ENCODE data around the gene TEX22.

Gene TEX22

DNA sequence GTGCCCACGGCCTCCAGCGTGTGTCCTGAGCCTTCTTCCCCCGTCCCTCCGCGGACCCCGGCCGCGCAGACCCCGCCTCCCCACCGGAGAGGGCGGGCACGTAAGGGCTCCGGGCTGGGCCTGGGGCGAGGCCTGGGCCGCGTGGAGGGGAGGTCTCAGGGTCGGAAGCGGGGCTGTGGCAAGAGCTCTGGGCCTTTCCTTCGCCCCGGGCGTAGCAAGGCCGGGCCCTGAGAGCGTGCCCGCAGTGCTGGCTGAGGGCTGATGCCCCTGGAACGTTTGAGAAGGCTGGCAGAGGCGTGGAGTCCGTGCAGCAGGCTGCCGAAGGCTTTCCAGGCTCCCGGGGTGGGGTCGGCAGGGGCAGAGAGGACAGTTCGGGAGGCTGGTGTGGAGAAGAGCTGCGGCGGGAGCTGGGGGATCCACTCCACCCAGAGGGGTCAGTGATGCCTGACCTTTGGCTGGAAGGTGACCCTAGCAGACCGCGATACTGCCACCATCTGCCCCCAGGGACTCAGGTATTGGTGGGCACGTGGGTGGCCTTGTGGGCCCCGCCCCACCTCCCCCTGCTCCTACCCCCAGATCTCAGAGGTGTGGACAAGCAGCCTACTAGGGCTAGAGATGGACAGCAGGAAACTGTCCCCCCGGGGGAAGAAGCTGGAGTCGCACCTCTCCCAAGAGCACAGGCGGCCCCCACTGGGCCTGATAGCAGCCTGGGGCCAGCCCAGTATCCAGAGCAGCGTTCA lies 558 bp downstream of the TEX22 start:
- in situ Hi-C loops (cut with MboI; ENCODE audit: low sequenced_read_pairs): no loop called here

DNA sequence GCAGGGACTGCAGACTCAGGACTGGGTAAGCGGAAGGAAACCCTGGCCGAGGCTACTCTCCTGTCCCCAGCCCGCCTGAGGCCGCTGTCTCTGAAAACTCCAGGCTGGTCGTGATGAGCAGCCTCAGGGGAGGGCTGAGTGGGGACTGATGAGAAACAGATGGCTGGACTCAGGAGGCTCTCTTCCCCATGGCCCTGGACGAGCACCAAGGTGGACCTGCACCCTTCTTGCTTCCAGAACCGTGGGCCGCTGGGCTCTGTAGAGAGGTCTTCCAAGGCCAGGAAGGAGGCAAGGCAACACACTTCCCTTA lies 1.1 kb downstream of the TEX22 start:
- in situ Hi-C loops (cut with MboI; ENCODE audit: low sequenced_read_pairs): no loop called here

DNA sequence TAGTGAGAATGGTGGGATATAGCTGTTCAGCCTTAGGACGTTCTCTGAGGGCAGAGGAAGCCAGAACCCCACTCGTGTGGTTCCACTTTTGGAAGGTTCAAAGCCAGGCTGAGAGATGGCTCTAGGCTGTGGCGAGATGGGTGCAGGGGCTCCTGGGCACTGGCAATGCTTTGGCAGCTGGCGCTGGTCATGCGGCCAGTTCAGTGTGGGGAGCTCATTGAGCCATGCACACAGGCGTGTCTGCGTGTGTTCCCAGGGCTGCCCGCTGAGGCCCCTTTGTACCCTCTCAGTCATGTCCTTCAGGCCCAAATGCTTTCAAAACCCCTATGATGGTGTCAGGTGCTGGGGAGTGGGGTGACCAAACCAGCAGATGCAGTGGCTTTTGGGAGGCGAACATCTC lies 1.7 kb downstream of the TEX22 start:
- in situ Hi-C loops (cut with MboI; ENCODE audit: low sequenced_read_pairs): no loop called here

DNA sequence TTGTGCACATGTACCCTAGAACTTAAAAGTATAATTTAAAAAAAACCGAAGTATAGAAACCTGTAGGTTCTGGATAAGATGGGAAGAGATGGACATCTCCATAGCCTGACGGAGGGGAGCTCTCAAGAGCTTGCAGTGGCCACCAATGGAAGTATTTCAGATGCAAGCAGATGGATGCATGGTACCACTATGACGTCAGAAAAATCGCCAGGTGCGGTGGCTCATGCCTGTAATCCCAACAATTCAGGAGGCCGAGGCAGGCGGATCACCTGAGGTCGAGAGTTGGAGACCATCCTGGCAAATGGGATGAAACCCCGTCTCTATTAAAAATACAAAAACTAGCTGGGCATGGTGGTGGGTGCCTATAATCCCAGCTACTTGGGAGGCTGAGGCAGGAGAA lies 3.4 kb downstream of the TEX22 start:
- in situ Hi-C loops (cut with MboI; ENCODE audit: low sequenced_read_pairs): no loop called here

DNA sequence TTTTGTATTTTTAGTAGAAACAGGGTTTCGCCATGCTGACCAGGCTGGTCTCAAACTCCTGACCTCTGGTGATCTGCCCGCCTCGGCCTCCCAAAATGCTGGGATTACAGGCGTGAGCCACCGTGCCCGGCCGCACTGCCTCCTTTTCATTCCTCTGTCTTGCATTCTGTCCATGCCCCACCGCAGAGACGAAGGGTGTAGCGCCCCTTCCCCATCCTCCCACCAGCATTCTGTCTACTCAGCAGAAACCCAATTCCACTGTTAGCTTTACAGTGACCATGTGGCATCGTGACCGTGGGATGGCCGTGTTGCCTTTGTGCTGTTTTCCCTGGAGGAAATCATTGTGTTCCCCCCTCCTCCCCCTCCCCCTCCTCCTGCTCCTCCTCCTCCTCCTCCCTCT lies 10.3 kb downstream of the TEX22 start:
- in situ Hi-C loops (cut with MboI; ENCODE audit: low sequenced_read_pairs): no loop called here

DNA sequence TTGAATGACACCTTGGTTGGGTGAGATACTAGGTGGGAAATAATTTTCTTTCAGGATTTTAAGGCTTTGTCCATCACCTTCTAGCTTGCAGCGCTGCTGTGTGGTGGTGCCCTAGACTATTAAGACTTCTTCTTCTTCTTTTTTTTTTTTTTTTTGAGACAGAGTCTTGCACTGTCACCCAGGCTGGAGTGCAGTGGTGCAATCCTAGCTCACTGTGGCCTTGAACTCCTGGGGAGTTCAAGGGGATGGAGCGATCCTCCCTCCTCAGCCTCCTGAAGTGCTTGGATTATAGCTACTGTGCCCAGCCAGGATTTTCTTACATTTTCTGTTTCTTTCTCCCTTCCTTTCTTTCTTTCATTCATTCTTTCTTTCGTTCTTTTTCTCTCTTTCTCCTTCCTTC lies 11.0 kb downstream of the TEX22 start:
- in situ Hi-C loops (cut with MboI; ENCODE audit: low sequenced_read_pairs): no loop called here

DNA sequence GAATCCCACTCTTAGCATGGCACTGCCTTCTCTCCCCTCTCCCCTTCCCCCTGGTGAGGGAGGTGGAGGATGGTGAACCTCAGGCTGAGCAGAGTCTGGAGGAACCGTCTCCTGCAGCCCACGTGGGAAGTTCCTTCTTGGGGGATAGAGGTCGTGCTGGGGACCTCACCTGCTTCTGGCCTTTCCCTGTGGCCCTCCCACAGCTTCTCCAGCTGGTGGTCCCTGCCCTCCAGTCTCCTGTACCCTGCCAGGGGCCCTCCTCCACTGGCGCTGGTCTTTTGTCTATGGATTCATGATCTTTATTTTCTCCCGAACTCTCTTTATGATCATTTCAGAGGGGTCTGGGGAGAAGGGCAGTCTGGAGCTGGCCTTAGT lies 12.3 kb downstream of the TEX22 start:
- in situ Hi-C loops (cut with MboI; ENCODE audit: low sequenced_read_pairs): no loop called here

DNA sequence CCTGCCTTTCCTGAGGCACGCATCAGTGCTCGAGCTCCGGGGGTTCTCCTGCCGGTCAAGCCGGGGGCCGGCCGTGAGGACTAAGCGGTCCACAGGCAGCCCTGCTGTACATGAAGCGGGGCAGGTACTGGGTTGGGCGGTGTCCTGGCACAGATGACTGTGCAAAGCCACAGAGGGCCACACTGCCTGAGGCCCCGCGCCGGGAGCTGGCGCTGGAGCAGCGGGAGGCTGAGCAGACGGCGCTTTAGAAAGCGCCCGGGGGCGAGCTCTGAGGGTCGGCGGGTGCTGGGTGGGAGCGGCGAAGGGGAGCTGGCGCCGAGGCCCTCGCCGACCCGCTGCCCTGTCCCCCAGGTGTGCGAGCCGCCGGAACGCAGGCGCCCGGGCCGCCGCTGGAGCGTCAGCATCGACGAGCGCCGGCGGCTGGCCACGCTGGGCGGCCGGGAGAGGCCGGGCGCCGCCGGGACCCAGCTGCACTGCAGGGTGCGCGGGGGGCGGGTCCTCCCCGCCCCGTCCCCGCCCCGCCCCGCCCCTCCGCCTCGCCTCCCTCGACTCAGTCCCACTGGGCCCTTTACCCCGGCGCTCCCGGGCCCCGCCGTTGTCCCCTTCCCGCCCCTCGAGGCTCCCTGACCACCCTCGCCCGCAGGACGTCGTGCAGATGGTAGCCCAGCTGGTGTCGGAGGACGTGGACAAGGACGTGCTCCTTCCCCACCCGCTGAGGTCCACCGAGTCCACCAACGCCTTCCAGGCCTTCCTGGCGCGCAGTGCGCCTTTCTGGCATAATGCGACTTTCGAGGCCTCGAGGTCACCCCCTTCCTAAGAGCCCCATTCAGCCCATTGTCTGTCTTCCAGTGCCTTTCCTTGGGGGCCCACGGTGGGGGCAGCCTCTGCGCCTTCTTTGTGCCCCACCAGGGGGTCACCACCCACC lies 12.9 kb downstream of the TEX22 start:
- in situ Hi-C loops (cut with MboI; ENCODE audit: low sequenced_read_pairs): no loop called here

DNA sequence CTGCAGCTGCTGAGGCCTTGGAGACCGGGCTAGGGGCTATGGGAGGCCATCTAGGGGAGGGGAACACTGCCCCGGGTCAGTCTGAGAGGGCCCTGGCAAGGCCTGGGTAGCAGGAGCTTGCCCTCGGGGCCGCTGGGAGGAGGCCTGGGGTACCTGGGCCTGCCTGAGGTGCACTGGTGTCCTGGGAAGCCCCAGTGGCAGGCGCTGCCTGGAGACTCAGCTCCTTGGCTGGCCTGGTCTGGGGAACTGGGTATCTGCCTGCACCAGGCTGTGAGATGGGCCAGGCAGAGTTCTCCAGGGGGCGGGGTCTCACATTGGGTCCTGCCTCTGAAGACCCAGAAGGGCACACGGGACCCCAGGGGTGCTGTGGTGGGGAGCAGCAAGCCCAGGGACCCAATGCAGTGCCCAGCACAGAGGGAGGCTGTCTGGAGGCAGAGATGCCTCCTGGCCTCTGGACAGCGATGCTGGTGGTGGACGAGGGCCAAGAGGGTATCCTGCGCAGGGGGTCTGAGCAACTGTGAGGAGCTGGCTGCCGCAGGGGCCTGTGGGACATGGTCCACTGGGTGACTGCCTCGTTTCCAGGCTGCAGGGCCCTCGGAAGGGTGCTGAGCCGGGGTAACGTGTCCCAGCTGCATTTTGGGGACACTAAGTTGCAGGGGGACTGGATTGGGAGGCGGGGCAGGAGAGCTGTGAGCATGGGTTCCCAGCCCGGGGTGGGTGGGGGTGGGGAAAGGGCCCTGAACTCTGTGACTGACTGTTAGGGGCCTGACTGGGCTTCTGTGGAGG lies 13.8 kb downstream of the TEX22 start:
- in situ Hi-C loops (cut with MboI; ENCODE audit: low sequenced_read_pairs): no loop called here

DNA sequence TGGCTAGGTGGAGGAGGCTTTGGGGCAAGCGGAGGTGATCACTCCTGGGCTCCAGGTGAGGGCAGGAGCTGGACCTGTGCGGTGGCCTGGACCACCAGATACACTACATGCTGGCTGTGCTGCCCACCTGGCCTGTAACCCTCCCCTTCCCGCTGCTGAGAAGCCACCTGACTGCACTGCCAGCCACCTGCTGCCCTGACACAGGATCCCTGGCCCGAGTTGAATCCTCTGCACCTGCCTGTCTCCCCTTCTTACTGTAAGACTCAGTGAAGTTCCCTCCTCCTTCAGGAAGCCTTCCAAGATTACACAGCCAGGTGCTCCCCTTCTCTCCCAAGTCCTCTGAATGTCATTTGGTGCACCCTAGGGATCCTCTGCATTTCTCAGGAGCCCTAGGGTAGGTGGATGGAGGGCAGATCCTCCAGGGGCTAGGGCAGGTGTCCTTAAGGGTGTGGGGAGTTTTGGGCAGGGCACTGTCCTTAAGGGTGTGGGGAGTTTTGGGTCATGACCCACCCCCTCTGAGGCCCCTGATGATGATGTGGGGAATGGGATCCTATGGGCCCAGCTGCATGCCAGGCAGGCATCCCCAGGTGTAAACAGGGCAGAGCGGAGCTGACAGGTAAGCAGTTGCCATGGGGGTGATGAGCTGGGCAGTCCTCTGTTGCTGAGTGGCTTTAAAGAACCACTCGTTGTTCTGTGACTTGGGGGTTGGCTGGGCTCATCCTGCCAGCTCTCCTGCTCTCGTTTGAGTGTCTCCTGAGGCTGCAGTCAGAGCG lies 14.6 kb downstream of the TEX22 start:
- in situ Hi-C loops (cut with MboI; ENCODE audit: low sequenced_read_pairs): no loop called here

DNA sequence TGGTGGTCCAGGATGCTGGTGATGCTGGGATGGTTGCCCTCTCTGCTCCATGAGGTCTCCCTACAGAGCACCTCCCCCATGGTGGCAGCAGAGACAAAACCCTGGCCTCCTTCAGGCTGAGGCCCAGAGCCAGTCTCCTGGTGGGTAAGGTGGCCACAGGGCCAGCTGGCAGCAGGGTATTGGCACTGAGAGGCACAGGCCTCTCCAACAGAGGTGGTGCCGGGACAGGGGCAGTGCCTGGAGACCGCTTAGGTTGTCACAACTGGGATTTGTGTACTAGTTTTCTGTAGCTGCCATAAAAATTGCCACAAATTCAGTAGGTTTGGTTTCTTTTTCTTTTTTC lies 15.2 kb downstream of the TEX22 start:
- in situ Hi-C loops (cut with MboI; ENCODE audit: low sequenced_read_pairs): no loop called here

DNA sequence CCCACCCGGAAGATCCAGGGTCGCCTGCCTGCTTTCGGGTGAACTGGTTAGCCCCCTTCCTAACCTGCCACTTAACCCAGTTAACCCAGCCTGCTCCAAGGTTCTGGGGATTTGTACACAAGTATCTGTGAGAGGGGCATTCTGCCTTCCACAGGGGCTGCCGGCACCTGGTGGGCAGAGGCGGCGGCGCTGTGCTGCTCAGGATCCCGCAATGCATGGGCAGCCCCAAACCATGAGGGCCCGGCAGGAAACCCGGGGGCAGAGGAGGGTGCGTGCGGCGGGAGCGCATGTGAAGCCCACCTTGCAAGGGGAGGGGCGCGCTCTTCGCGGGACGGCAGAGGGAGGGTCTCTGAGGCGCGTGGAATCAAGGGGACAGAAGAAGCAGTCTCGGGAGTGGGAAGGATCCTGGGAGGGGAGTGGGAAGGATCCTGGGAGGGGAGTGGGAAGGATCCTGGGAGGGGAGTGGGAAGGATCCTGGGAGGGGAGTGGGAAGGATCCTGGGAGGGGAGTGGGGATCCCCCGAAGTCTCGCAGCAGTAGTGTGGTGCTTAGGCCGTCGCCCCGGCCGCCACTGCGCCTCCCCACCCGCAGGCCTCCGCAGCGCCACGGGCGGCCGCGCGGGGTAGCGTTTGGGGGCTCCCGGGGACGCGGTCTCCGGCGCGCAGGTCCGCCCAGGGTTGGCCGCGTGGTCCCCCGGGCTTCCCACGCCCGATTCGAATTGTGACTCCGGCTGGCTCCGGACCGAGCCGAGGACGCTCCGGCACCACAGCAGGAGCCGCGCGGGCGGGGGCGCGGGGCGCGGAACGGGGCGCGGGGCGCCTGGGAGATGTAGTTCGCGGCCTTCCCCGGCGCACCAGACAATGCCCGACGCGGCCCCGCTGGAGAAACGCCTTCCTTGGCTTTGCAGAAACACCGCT lies 16.4 kb downstream of the TEX22 start:
- in situ Hi-C loops (cut with MboI; ENCODE audit: low sequenced_read_pairs): no loop called here

DNA sequence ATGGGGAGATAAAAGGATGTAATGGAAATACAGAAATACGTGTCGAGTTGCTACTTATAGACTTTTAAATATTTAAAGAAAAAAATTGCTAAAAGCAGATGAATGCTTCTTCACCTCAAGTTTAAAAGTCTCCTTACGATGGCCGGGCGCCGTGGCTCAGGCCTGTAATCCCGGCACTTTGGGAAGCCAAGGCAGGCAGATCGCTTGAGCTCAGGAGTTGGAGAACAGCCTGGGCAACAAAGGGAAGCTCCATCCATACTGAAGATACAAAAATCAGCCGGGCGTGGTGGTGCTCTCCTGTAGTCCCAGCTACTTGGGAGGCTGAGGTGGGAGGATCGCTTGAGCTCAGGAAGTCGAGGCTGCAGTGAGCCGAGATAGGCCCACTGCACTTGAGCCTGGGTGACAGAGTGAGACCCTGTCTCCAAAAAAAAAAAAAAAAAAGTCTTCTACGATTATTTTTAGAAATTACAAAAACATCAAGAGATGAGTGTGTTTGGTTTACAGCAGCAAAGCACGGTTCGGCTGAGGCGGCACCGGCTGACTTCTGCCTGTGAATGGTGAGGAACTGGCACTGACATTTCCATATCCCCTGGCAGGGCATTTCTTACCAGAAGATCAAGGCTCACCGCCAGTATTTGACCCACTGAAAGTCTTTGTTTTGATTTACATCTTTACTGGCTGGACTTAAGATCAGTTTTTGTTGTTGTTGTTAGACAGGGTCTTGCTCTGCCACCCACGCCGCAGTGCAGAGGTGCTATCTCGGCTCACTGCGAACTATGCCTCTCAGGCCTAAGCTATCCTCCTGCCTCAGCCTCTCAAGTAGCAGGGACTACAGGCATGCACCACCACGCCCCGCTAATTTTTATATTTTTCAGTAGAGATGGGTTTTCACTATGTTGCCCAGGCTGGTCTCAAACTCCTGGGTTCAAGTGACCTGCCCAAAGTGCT lies 17.4 kb downstream of the TEX22 start:
- in situ Hi-C loops (cut with MboI; ENCODE audit: low sequenced_read_pairs): no loop called here

DNA sequence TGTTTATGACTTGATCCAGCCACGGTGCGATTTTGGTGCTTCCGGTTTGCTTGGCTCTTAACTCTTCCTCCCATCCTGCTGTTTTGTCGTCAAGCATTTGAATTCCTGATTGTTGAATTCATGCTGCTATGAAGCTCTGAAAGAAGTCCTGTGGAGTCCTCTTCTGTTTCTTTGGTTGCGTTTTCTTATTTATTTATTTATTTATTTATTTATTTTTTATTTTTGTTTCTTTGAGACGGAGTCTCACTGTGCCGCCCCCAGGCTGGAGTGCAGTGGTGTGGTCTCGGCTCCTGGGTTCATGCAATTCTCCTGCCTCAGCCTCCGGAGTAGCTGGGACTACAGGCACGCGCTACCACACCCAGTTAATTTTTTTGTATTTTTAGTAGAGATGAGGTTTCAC lies 18.3 kb downstream of the TEX22 start:
- in situ Hi-C loops (cut with MboI; ENCODE audit: low sequenced_read_pairs): no loop called here

DNA sequence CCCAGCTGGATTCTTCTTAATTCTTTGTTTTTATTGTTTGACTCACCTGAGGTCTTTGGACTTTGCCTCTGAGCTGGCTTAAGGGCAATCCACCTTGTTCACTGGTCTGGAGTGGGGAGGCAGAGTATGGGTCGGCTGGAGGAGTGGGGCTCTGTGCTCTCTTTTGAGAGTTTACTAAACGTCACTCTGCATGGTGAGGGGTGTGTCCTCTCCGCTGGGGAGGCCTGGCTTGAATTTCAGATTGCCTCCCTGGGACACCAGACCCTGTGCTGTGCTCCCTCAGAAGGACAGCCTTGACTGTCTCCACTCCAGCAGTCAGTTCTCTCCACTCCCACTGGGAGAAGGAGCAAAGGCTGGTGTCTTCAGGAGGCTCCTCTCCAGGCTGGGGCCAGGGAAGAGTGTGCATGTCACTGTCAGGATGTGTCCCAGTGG lies 19.4 kb downstream of the TEX22 start:
- in situ Hi-C loops (cut with MboI; ENCODE audit: low sequenced_read_pairs): no loop called here

DNA sequence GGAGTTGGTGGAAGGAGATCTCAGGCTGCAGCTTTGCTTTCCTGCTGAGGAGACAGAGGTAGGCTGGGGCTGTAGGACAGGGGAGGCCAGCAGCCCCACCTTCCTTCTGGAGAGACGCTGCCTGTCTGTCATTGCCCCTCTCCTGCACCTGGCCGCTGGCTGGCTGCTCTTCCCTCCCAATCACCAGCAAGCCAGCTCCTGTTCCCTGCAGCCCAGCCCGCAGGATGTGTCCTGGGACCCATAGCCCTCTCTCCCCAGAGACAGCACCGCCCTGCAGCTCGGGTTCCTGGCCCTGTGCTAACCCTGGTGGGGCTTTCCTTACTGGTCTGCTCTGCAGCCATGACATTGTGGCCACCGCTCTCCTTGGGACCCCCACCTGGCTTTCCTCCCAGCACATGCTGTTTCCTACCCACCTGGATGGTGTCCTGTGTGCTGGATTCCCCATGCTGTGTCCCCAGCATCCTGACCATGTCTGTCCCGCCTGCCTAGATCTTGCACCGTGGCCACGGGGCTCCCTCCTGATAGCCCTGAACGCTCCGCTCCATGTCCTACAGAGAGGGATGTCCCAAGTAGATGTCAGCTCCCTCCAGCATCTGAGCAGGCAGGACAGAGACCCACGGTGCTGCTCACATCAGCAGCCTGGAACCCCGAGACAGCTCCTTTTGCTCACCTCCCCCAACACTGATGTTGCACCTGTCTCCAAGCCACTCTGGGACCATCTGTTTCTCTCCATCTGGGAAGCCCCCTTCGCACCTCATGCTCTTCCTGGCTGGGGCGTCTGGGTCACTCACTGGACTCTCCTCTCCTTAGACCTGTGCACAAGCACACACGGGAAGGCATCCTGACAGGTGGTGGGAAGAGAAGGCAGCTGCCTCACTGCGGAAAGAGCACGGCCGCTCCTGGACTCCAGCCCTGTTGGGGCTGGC lies 20.2 kb downstream of the TEX22 start:
- in situ Hi-C loops (cut with MboI; ENCODE audit: low sequenced_read_pairs): no loop called here

DNA sequence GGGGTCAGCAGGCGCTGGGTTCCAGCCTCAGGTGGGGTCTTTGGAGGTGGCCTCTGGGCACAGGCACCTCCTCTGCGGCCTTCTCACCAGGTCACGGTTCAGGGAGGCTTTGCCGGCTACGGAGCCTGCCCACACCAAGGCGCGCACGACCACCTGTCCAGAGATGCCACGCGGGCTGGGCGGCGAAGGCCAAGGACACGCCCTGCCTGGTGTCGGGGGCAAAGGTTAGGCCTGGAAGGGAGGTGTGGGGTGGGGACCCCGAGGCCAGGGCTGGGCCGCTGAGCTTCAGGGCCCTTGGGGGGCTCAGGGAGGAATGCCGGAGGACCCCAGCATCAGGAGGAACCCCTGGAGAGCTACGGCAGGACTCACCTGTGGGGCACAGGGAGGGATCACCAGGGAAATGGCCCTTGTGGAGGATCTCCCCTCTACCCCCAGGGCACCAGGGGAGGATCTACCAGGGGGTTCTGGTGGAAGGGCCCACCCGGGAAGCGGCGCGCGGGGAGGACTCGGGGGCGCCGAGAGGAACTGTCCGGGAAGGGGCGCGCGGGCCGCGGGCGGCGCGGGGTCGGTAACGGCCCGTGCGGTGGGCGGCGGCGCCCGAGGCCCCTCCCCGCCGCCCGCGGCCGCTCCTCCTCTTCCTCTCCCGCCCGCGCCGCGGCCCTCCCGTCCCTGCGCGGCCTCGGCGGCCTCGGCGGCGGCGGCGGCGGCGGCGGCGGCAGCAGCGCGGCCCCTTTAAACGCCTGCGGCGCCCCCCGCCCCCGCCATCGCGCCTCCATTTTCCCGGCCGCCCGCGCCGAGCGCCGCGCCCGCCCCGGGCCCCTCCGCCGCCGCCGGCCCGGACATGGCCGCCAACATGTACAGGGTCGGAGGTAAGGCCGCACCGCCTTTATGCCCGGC lies 21.1 kb downstream of the TEX22 start, which contains the start of gene MTA1:
TSS of gene MTA1 (plus strand) at position 633 of the 897 bp plus-strand sequence. CDS start at position 842, 209 bp downstream.
- in situ Hi-C loops (cut with MboI; ENCODE audit: low sequenced_read_pairs): no loop called here
